GM19467 (cell line): ENCODE results near the gene PTPRG.

Experiments used
- ATAC-seq: cut with Tn5 transposase; IDR thresholded peaks from one replicate; pipeline ENCODE4 v1.9.1; 2021; ENCODE audit warnings: mild to moderate bottlenecking, moderate library complexity; ENCODE audit not compliant: unreplicated experiment

PTPRG gene

DNA sequence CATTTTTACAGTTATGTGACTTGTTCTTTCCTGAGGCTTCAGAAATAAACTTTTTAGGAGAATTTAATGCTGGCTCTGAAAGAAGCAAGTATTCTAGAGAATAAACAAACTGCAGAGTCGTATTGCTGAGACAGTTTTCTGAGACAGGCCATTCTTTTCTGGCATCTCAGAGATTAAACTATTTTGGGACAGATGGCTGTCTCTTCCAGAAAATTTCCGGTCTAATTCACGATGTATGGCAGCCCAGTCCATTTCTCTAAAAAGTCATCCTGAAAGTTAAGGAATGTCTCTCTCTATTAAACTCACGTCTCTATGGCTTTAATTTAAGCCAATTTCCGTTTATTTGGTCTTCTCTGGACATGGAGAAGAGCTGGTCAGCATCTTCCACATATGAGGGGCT is 603.4 kb downstream of the PTPRG start:
- ATAC-seq: no peak

DNA sequence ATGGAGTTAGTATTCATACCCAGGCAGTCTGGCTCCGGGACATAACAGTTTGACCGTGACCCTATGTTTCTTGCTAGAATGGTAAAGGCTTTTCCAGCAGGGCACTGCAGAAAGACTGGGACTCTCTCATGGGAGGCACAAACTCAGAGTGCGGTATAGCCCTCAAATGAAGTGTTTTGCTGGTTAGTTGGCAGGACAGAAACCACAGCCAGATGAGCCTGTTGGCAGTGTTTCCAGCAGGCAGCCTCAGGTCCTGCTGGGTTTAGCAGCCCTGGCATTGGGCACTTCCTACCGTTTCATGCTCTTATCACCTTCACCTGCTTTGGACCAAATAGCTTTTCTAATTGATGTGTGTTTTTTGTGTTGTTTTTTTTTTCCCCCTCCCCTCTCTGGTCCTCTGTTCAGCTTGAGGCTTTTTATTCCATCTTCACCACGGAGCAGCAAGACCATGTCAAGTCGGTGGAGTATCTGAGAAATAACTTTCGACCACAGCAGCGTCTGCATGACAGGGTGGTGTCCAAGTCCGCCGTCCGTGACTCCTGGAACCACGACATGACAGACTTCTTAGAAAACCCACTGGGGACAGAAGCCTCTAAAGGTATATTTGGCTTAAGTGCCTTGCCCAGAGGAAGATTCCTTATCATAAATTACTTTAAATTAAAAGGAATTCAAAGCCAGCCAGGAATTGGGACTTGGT is 606.3 kb downstream of the PTPRG start:
- no peak for ATAC-seq

DNA sequence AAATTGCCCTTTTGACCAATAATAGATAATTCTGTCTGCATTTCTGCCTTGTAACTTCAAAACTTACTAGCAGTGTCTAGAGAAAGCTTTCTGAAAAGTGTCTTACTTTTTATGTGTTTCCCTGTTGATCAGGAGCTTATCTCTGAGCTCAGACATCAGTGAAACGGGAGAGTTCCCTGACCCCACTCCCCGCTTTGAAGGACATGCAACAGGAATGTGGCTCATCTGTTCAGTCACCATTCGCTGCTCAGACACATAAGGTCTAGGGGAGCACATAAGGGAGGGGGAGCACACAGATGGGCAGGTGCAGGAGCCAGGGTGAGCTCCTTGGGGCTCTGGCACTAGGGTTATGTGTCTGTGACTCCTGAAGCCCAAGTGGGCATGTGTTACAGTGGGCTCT is 607.0 kb downstream of the PTPRG start:
- ATAC-seq: no peak

DNA sequence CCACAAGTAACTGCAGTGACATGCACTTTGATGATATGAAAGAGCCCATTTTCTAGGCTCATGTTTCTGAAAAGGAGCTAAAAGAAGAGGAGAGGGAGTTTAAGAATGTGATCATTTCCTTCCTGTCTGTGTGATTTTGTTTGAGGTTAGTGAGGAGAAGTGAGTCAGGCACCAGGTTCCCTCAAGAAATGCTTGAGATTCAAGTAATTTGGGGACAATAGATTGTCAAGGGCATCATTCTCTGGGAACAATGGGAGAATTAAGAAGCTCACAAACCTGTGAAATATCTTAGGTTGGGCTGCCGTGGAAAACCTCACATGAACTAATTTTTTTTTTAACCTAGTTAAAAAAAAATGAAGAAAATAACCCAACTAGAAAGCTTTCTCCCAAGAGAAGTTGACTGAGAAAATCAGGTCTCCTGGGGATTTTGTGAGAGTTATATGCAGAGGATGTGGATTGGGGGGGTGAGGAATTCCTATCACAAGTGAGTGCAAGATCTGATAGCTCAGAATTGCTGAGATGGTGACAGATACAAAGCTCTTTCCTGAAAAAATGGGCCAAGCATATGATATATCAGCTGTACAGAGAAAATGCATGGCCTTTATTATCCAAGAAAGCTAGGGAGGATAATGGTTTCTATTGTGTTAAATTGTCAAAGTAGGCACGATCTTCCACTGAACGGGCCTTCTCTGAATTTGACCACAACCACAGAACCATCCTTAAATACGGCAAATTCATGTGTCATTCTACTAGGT is 608.7 kb downstream of the PTPRG start:
- no peak for ATAC-seq

DNA sequence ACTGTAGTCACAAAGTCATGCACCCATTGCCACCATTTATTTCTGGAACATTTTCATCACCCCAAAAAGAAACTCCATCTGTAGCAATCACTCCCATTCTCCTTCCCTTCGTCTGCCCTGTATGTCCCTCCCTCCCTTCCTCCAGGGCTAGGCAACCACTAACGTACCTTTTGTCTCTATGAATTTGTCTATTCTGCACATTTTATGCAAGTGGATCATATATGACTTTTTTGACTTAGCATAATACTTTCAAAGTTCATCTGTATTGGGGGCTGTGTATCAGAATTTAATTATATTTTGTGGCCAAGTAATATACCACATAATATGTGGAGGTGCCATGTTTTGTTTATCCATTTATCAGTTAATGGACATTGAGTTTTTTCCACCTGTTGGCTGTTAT is 610.4 kb downstream of the PTPRG start:
- no peak for ATAC-seq

DNA sequence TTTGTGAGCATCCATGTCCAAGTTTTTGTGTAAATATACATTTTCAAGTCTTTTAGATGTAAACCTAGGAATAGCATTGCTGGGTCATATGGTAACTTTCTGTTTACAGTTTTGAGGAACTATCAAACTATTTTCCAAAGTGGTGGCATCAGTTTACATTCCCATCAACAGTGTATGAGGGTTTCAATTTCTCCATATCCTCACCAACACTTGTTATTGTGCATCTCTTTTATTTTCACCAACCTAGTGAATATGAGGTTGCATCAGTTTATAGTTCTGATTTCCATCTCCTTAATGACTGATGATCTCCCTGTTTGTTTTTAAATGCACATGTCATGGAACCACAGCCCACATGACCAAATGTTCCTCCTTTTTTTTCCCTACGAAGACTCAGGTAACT is 610.8 kb downstream of the PTPRG start:
- no peak for ATAC-seq

DNA sequence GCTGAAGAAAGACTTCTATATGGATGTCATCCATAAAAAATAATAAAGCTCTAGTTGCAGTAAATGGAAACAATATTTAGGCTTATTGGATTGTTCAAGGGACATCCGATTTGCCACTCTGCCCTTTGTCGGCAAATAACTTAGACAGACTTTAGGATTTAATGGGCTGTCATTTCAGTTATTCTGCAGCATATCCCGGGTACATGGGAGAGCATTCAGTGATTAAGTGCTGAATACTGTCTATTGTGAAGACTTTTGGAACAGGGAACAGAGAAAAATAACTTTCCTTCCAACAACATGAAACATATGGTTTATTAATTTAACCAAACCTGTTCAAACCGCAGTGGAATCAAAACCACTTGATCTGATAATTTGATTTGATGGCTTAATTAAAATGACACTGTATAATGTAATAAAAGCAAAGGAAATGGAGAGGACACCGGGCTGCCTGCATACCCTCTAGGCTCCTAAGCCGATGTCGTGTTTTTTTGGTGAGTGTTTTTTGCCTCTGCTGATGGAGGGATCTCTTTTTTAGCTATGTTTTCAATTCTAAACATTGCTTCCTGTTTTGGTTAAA is 612.7 kb downstream of the PTPRG start:
- ATAC-seq: no peak

DNA sequence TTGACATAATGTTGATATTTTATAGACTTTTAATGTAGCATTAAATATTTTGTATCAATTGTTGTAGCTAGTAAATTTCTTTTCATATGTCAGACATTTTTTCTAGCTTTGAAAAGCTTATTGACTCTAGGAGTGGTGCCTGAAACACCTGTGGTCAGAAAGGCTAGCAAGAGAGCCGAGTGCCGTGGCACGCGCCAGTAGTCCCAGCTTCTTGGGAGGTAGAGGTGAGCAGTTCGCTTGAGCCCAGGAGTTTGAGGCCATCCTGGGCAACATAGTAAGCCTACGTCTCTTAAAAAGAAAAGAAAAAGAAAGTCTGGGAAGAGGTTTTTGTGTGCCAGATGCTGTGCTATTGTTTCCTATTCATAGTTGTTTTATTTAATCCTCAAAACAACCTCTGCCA is 613.8 kb downstream of the PTPRG start:
- no peak for ATAC-seq

DNA sequence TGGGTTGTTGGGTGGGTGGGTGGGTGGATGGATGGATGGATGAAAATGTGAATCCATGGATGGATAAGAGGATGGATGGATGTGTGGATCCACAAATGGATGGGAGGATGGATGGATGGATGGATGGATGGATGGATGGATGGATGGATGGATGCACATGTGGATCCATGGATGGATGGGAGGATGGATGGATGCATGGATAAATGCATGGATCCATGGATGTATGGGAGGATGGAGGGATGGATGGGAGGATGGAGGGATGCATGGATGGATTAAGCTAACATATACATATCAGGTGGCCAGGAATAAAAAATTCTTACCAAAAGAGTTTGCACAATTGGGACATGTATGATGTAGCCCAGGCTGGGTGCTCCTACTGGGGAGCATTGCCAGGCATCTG is 616.7 kb downstream of the PTPRG start:
- no peak for ATAC-seq

DNA sequence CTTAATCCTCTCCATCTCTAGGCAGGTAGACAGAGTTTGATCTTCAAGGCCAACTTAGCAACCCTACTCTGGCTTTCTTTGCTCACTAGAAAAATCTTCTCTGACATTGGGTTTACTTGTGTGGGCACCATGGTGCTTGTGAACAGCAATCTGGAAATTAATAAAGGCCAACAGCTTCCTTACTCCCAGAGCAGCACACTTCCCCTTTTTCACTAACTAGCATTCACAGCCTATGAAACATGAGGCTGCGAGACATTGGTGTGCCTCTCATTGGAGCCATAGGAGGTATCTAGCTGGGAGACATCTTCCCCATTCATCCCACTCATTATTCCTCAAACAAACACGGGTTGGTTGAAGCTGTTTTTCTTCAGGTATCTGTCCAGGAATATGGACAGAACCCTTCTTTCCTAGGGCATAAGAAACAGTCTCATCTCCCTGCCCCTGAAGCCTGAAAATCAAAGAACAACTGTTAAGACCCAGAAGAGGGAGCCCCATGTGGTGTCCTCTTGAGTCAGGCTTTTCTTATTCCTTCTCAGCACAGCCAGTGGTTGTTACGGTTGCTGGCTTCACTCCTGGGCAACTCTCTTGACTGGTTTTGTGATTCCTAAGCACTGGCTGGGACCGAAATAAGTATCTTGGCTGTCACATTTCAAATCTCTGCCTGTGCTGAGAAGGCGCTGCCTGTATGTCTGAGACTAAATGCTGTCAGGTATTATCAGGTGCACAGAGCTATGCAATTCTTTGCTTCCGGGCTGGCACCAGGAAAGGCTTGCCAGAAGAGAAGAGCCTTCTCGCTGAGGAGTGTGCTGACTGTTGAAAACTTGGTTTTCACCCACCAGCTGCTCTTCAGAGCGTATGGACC is 617.6 kb downstream of the PTPRG start:
- ATAC-seq: no peak

DNA sequence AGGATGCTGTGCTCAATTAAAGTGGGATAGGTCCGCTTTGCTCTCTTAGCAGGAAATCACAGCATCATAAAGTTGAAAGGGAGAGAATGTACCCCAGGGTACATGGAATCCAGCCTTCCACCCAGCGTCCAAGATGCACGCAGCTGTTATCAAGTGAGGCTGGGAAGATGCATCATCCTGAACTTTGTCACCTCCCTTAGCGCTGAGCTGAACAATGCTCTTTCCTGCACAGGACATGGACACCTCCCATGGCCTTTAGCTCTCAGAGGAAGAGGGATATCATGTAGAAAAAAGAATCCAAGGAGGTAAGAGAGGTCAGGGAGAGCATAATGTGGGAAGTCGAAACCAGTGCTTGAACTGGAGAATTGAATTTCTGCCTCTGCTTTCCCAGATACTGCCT is 619.1 kb downstream of the PTPRG start:
- ATAC-seq: no peak

DNA sequence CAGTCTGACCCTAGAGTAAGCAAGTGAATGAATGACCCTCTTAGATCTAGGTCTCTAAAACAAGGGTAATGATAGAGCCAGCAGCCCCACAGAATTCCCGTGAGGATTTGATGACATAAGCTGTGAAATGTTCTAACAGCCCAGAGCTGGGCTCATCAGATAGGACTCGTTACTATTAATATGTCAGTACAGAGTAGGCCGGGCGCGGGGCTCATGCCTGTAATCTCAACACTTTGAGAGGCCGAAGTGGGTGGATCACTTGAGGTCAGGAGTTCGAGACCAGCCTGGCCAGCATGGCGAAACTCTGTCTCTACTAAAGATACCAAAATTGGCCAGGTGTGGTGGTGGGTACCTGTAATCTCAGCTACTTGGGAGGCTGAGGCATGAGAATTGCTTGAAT is 621.7 kb downstream of the PTPRG start:
- ATAC-seq: no peak

DNA sequence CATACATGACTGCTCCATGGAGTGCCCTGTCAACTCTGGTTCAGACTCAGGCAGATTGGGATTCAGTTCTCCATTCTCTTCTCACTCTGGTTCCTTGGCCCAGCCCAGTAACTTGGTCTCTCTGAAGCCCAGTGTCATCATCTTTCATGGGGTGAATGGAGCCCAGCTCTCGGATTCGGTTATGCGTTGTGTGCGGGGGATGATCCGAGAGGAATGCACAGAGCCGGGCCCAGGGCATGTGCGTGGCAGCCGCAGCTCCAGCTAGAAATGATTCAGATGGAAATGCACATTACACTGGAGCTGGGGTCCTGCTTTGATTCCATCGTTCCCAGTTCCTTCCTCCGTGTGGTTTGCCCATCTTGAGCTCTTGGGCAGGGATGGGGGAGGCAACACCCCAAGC is 622.6 kb downstream of the PTPRG start:
- no peak for ATAC-seq

DNA sequence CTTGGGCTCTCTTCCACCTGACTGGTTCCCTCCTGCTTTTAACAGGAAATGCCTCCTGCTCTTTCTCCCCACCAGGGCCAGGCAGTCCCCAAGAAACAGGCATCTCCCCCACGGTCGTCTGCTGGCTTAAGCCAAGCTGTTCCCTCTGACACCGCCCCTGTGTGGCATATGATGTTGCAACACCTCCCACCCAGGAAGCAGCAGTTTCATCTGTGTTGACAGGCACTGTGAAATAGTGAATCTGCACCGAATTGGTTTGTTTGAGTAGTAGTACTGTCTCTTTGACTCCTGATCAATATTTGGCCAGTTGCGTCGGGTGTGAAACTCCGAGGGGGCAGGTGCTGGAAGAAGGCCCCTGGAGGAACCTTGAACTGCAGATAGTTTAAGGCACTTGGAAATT is 623.2 kb downstream of the PTPRG start:
- ATAC-seq: no peak

DNA sequence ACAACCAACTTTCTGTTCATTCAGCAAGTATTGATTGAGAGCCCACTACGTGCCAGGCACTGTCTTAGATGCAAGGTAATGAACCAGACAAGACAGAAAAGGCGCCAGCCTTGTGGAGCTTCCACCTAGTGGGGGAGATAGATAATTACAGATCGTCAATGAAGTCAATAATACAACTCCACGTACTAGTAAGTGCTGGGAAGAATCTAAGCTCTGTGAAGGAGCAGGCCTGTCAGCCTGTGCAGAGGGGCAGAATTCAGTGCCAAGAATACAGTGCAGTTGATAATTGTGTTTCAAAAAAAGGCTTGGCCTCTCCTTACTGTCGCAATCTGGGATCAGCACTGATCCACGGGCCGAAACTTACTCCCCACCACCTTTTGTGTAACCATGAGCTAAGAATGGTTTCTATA is 625.7 kb downstream of the PTPRG start:
- no peak for ATAC-seq

DNA sequence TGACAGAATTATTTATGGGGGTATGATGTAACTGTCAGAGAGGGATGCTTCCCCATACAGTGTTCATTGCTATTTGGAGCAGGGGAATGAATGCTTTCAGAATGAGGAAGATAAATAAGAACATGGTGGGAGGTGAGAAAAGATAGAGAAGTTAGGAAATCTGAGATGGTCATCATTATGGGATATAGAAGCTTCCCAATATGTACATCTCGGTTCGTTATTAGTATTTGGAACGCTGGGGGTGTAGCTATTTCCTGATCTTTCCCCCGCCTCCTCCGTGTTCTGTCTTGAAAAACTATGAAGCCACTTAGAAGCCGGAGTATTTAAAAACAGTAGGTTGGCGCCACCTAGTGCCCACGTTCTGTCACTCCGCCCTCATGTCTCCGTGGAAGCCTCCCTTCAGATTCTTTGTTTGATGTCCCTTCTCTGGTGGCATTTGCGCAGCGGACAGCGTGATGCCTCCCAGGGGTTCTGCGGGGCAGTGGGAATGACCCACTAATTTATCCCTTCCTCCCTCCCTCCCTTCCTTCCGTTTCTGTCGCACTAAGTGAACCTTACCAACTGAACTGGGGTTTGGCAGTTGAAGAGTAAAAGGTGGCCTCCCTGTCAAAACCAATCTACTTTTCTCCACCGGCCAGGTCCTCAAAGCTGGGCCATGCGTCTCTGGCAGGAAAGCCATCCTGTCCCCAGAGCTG is 627.5 kb downstream of the PTPRG start:
- peak; percentile 77 for ATAC-seq

DNA sequence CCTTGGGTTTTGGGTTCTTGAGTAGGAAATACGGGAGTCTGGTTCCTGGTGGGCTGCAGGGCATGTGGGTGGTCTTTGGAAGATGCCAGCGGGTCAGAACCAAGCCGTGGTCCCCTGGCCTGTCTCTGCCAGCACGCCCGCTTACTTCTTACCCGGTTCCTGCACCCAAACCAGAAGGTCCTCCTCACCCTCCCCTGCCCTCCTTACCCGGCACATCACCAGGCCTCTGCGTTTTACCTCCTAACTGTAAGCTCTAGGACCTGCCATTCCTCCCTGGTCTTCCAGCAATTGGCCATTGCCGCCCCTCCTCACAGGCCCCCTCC is 628.0 kb downstream of the PTPRG start:
- no peak for ATAC-seq

DNA sequence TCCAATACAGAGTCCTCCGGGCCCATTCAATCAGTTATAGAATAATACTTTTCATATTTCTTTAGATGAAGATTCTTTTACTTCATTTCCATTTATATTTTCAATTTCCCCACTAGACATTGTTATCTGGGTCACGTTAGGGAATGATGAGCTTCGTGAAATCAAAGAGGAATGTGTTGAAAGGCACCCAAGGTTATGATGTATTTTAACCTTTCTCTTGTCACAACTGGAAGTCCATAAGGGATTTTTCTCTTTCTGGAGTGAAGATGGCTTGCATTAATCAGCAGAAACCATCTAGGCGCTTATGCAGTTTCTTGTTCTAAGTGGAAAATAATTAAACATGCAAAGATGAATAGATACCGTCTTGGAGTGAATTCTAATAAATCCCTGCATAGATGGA is 631.5 kb downstream of the PTPRG start:
- ATAC-seq: no peak

DNA sequence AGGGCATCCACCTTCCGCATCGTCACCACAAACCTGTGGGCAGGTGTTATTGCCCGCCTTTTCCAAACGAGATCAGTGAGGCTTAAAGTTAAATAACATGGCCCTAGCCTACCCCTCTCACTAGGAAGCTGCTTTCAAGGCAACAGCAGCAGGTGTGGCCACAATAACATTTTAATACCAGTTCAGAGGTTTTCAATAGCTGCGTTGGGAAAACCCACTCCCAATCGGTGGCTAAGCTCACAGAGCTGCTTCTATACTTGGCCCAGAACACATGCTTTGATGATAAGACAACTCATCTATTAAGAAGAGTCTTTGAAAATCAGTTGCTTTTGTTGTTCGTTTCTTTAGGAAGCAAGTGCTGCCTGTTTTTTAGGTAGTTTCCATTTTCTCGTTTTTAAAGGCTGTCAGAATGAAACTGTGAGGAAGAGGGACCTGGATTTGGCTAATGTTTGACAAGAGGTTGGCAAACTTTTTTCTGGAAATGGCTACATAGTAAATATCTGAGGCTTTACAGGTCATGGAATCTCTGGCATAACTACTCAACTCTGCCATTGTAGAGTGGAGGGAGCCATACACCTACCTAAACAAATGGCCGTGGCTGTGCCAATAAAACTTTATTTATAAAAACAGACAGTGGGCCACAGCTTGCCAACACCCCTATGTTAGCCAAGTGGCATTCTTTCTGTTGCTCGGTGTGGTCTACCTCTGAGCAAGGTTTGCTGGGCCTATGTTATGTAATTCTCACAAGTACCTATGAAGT is 632.4 kb downstream of the PTPRG start:
- no peak for ATAC-seq

DNA sequence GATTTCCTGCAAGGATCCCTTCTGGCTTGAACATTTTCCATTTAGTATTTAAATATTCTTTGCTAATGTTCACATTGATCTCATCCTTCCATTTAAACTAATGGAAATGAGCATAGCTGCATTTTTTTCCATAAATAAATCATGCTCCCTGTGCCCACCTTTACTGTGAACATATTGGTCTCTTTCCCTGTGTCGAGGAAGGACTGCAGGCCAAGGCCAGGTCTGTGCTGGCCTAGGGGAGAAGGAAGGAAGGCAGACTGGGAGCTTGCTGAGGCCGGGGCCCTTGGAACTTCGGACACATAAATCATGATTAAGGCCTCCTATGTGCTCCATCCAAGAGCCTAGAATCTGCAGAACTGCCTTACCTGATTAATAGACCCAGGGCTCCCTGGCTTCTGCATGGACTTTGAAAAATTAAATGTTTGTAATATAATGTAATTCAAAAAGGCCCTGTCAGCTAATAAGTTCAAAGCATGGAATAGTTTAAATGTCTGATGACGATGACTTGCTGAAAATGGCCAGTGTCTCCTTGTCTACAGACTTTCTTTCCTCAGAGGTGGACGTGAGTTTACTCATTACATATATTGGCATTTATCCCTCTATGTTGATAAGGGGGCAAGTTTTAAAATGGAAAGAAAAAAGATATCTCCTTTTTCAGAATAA is 636.1 kb downstream of the PTPRG start:
- ATAC-seq: no peak
